K562 (cell line): ENCODE measurements around the gene MFNG. TPM values are rescaled to one million over a fixed set of nuclear protein-coding genes. Genes with fewer than 3 reads are reported as not detected.

ENCODE experiments used
- CEBPG ChIP-seq, 3 experiments: fragments of 200-800 bp in 1 of 3; sonication (Bioruptor generic) in 1 of 3; sonication (generic) in 1 of 3; formaldehyde crosslinking in 1 of 3; IDR thresholded peaks in 2 of 3; conservative IDR thresholded peaks in 1 of 3; 2 replicates each; pipeline versions ENCODE4 v1.6.1 to v1.8.0; 2016 to 2022; ENCODE audit warnings: missing compliant biosample characterization in 2 of 3, missing genetic modification characterization in 2 of 3, mild to moderate bottlenecking in 1 of 3, missing genetic modification reagents in 1 of 3
- DEAF1 ChIP-seq: fragments of 450-650 bp; formaldehyde crosslinking; IDR thresholded peaks from 2 replicates; pipeline ENCODE4 v1.4.0; 2020; ENCODE audit warnings: mild to moderate bottlenecking, moderate library complexity
- E2F3 ChIP-seq: fragments of 250-450 bp; sonication (Bioruptor Pico); IDR thresholded peaks from 2 replicates; pipeline ENCODE4 v1.4.0; 2020; ENCODE audit warnings: mild to moderate bottlenecking
- ETV1 ChIP-seq: fragments of 450-650 bp; conservative IDR thresholded peaks from 2 replicates; pipeline ENCODE4 v1.6.1; 2016; ENCODE audit warnings: missing genetic modification characterization, control low read depth, low read depth, missing compliant biosample characterization
- FOXJ2 ChIP-seq: fragments of 200-800 bp; sonication (Bioruptor generic); IDR thresholded peaks from 2 replicates; pipeline ENCODE4 v1.6.1; 2016; ENCODE audit warnings: missing genetic modification characterization, missing compliant biosample characterization
- HCFC1 ChIP-seq: IDR thresholded peaks from 2 replicates; pipeline ENCODE4 v1.6.1; 2012; ENCODE audit warnings: low read depth, low read length, improper control_type of control experiment
- HDAC1 ChIP-seq, 2 experiments: fragments of 450-650 bp; IDR thresholded peaks; 2 replicates each; pipeline ENCODE4 v1.6.1; 2016 to 2017; ENCODE audit warnings: inconsistent platforms in 1 of 2, mild to moderate bottlenecking in 1 of 2, moderate library complexity in 1 of 2
- HIVEP1 ChIP-seq: fragments of 250-450 bp; sonication (Bioruptor Pico); IDR thresholded peaks from 2 replicates; pipeline ENCODE4 v1.4.0; 2020; ENCODE audit warnings: mild to moderate bottlenecking
- HLTF ChIP-seq: fragments of 450-650 bp; IDR thresholded peaks from 2 replicates; pipeline ENCODE4 v1.6.1; 2016
- ILK ChIP-seq: fragments of 450-650 bp; IDR thresholded peaks from 2 replicates; pipeline ENCODE4 v1.6.1; 2016; ENCODE audit warnings: missing genetic modification characterization, low read depth, mild to moderate bottlenecking, missing compliant biosample characterization, moderate library complexity, borderline replicate concordance
- MIER1 ChIP-seq: fragments of 450-650 bp; IDR thresholded peaks from 2 replicates; pipeline ENCODE4 v1.6.1; 2016; ENCODE audit warnings: antibody characterized with exemption, mild to moderate bottlenecking, low read depth
- MTA1 ChIP-seq: fragments of 450-650 bp; IDR thresholded peaks from 2 replicates; pipeline ENCODE4 v1.6.1; 2017; ENCODE audit warnings: borderline replicate concordance
- NR2F6 ChIP-seq: fragments of 450-650 bp; formaldehyde crosslinking; IDR thresholded peaks from 2 replicates; pipeline ENCODE4 v1.4.0; 2020; ENCODE audit warnings: mild to moderate bottlenecking
- POLR3G ChIP-seq: IDR thresholded peaks from 2 replicates; pipeline ENCODE4 v1.6.1; 2011; ENCODE audit not compliant: insufficient read length, insufficient replicate concordance; ENCODE audit errors: extremely low read depth
- ZBTB11 ChIP-seq, 3 experiments: fragments of 200-800 bp in 1 of 3; fragments of 250-450 bp in 1 of 3; fragments of 450-650 bp in 1 of 3; sonication (Bioruptor Pico) in 1 of 3; sonication (Bioruptor generic) in 1 of 3; formaldehyde crosslinking in 1 of 3; IDR thresholded peaks; 2 replicates each; pipeline versions ENCODE4 v1.6.1 to v1.8.0; 2016 to 2022; ENCODE audit warnings: mild to moderate bottlenecking in 2 of 3, missing genetic modification characterization in 2 of 3, missing compliant biosample characterization in 1 of 3, moderate library complexity in 1 of 3
- ZNF12 ChIP-seq: sonication (generic); formaldehyde crosslinking; IDR thresholded peaks from 2 replicates; pipeline ENCODE4 v1.4.0; 2020; ENCODE audit warnings: mild to moderate bottlenecking, missing genetic modification reagents
- ZNF354B ChIP-seq: fragments of 250-450 bp; sonication (Bioruptor Pico); IDR thresholded peaks from 2 replicates; pipeline ENCODE4 v1.4.0; 2020
- ZNF444 ChIP-seq: fragments of 250-450 bp; sonication (Bioruptor Pico); IDR thresholded peaks from 2 replicates; pipeline ENCODE4 v1.4.0; 2020; ENCODE audit warnings: mild to moderate bottlenecking, moderate library complexity
- ZSCAN29 ChIP-seq: fragments of 450-650 bp; IDR thresholded peaks from 2 replicates; pipeline ENCODE4 v1.6.1; 2017
- ZSCAN32 ChIP-seq: fragments of 450-650 bp; formaldehyde crosslinking; IDR thresholded peaks from 2 replicates; pipeline ENCODE4 v1.4.0; 2020; ENCODE audit warnings: mild to moderate bottlenecking, moderate library complexity
- polyA plus RNA-seq, 8 experiments: library from polyadenylated mRNA; depleted of rRNA in 4 of 8; stranded (reverse) in 5 of 8; unstranded in 3 of 8; fragments of >200 nt; fragmentation: Nextera tagmentation in 2 of 8; fragmentation: Illumina TruSeq in 1 of 8; extraction: Ambion mirVana in 2 of 8; extraction: Trizol in 1 of 8; gene quantifications; 2 replicates each; pipeline versions ENCODE4 v1.2.1 to v1.2.3, GENCODE V29; 2011 to 2014; ENCODE audit warnings: inconsistent platforms in 1 of 8, missing spikeins in 1 of 8
- total RNA-seq, 7 experiments: library from RNA; depleted of rRNA in 6 of 7; stranded (reverse); fragments of >200 nt in 6 of 7; fragmentation: Illumina TruSeq in 2 of 7; extraction: Trizol in 2 of 7; gene quantifications; 2 replicates each; pipeline versions ENCODE4 v1.2.1 to v1.2.3, GENCODE V29; 2011 to 2021; ENCODE audit warnings: low replicate concordance in 1 of 7
- TF ChIP-seq, protein P1 (sequence below), 3 experiments: IDR thresholded peaks in 2 of 3; conservative IDR thresholded peaks in 1 of 3; 2 replicates each; pipeline ENCODE4 v1.5.1; 2011 to 2012; ENCODE audit warnings: low read length in 3 of 3, mild to moderate bottlenecking in 3 of 3, control low read depth in 2 of 3, improper control_type of control experiment in 1 of 3, inconsistent platforms in 1 of 3, low read depth in 1 of 3, mixed read lengths in 1 of 3, moderate library complexity in 1 of 3; ENCODE audit not compliant: insufficient read depth in 2 of 3

The MFNG gene
- total and polyA plus RNA-seq, 9 of the 15 experiments (the other 6 are each of a cell fraction or from before 2014, with no cell fraction given), result 0.13 to 0.73 (median 0.38) TPM; not detected in 4

DNA sequence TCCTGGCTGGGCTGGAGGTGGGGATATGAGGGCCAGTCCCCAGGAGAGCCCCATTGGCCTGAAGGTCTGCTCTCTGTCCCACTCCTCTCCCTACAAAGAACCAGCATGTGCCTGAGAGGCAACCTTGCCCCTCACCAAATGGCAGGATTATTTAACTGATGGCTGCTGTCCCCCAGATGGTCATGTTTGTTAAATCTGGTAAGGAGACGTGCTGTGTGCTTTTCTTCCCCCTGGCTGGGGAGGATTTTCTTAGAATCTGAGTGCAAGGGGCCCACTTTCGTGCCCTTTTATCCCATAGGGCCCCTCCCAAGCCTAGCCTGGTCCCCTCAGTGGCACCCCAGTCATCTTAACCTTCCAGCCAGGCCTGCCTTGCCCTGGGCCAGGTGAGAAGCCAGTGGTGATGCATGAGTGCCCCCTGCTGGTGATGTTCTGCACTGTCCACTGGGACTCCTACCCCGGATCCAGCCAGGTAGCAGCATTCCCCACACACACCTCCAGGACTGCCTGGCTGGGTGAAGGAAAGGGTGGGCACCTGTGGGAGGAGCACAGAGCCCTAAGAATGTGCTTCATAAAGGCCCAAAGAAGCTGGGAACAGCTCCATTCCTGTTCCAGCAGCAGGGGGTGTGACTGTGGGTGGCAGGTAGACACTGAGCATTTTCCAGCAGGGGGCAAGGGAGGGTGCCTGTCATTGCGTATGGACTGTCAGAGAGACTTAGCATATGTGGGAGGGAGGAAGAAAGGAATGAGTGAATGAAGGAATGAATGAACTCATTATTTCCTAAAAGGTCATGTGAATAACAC, 28.9 kb downstream of the MFNG start (continued):
- TF ChIP-seq POLR3G (no peak), ZSCAN32 (no peak), NR2F6 (no peak), ZNF444 (no peak), HIVEP1 (no peak), ILK (no peak), CEBPG (CRISPR knock-in tag; IDR thresholded peaks at IDR 0.05) (no peak), CEBPG (tag; conservative IDR thresholded peaks at IDR 0.05 in 1 of 2, IDR thresholded peaks at IDR 0.05 in 1 of 2) (no peak), FOXJ2 (tag) (no peak), ETV1 (tag) (no peak), HDAC1 (IDR thresholded peaks at IDR 0.05) (no peak), HCFC1 (no peak), ZNF12 (CRISPR knock-in tag) (no peak), MIER1 (no peak), E2F3 (CRISPR knock-in tag) (no peak), ZBTB11 (CRISPR knock-in tag; IDR thresholded peaks at IDR 0.05) (no peak), ZNF354B (CRISPR knock-in tag) (no peak), DEAF1 (CRISPR knock-in tag) (peak; percentile 52; the same call in 1 of the 2 replicates), MTA1 (no peak), ZSCAN29 (no peak), HLTF (no peak)
- TF ChIP-seq, protein P1, sequence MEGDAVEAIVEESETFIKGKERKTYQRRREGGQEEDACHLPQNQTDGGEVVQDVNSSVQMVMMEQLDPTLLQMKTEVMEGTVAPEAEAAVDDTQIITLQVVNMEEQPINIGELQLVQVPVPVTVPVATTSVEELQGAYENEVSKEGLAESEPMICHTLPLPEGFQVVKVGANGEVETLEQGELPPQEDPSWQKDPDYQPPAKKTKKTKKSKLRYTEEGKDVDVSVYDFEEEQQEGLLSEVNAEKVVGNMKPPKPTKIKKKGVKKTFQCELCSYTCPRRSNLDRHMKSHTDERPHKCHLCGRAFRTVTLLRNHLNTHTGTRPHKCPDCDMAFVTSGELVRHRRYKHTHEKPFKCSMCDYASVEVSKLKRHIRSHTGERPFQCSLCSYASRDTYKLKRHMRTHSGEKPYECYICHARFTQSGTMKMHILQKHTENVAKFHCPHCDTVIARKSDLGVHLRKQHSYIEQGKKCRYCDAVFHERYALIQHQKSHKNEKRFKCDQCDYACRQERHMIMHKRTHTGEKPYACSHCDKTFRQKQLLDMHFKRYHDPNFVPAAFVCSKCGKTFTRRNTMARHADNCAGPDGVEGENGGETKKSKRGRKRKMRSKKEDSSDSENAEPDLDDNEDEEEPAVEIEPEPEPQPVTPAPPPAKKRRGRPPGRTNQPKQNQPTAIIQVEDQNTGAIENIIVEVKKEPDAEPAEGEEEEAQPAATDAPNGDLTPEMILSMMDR (IDR thresholded peaks at IDR 0.05 in 2 of 3, conservative IDR thresholded peaks at IDR 0.05 in 1 of 3; ENCODE audit: insufficient read depth in 2 of 3, low read depth in 1 of 3, low read length in 3 of 3), result peak; percentile 86 to 90 (median 87)
